NCI-H446 (cell line): ENCODE measurements around the gene SDCBP2.

Experiments used
- DNase-seq, 2 experiments: peaks; one replicate each; lab custom pipeline; 2025; lab: John Stamatoyannopoulos, UW

The SDCBP2 gene

DNA sequence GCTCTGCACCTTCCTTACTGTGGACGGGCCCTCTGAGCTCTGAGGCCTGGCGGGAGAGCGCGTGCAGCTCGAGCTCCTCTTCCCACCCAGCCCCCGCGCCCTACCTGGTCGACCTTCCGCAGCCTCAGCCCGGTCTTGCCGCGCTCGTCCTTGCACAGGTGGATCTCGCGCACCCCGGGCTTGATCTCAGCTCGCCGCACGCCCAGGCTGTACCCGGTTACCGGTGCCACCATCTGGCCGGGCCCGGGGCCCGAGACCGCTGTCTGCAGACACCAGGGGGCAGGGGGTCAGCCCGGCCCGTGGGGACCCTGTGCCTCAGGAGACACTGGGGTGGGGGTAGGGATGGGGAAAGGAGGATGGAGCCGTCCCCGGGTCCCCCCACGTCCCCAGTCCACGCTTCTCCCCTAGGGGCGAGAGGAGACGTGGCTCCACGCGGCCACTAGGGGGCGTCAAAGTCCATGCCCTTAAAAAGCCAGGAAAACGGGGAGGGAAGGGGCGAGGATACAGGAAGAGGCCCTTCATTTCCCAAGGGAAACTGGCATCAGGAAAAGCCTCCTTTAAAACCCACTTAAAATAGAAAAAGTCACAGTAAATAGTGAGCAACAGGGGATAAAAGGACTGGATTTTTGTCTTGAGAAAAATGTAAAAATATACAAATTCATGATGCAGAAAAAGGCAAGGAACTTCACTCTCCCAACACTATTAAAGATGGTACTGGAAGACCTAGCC is 15.5 kb downstream of the SDCBP2 start:
- peak; percentile 28 to 75 for DNase-seq

DNA sequence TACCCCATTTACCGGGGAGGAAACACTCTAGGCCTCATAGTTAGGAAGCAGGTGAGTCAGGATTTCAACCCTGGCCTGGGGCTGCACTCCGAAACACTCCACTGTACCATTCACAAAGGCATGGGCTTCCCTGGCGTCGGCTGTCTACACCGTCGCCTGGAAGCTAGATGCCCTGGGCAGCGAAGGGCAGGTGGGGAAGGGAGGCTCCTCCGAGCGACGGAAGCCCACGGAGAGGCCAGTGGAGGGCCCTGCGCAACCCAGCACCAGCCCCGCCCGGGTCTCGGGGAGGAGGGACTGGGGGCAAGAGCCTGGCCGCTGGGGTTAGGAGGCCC is 16.1 kb downstream of the SDCBP2 start:
- no peak for DNase-seq

DNA sequence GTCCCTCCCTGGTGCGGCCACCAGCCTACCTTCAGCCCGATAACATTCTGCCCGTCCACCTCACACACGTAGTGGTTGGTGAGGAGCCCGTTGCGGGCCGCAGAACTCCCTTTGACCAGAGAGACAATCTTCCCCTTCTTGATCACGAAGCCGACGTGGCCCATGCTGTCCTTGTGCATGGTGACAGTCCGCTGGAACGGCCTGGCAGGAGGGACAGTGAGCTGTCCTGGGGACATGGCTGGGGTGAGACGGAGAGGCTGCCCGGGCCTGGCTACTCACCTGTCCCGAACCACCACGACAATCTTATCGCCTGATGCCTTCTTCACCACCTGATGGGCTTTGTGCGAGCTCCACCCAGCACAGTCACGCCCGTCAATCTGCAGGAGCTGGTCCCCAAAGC is 16.6 kb downstream of the SDCBP2 start:
- DNase-seq, result no peak

DNA sequence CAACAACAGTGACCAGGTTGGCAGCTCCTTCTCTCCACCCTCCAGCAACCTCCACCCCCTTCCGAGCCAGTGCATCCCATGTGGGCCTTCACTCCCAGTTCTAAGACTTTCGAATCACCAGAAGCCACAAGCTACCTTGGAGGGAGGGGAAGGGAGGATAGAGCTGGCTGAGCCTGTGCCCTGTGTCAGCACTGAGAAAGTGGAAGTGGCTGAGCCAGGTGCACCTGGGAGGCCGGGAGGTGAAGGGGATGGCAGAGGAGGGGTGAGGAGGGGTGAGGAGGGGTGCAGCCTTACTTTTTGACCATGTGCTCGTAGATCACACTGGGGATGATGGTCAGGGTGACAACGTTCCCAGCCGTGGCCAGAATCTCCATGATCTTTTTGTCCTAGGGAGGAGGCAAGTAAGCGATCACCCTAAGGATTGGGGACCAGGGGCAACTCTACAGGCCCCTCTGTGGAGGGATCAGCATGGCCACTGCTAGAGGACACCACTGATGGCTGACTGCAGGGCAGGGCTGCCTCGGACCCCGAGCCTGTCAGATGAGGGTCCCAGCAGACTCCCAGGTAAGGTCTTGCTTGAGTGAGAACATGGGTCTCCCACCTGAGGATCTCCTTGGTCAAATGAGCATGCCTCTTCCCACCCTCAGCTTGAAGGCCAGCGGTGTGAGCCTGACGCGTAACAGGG is 18.3 kb downstream of the SDCBP2 start:
- no peak for DNase-seq

DNA sequence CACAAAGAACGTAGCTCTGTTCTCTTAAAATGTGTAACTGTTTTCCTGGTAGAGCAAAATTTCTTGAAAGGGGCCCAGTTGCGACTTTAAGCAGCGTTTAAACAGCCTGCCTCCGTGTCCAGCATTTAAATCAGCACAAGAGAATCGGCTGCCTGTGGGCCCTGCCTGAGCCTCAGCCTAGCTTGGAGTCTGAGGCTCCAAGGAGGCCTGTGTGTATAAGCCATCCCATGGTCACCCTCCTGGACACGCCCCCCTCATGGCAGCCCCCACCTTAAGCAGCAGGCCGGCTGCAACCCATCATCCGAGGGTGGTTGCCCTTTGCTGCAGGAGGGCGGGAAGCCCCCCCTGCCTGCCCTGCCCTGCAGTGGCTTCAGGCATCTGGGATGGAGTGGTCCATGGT is 18.9 kb downstream of the SDCBP2 start:
- DNase-seq, result no peak

DNA sequence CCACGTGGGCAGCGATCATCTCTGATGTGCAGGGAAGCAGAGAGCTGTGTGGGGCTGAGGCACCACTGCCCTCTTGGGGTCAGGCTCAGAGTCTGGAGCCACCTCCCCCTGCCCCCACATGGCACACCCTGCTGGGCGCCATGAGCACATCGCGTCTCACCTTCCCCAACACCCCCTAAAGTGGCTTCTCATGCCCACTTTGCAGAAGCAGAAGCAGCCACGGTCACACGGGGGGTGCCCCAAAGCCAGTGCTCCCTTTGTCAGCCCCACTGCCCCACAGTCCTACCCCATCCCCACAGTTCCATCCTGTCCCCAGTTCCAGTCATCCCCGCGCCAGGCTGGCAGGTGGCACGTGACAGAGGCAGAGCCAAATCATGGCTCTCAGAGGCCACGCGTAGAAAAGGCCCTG is 19.5 kb downstream of the SDCBP2 start:
- no peak for DNase-seq

DNA sequence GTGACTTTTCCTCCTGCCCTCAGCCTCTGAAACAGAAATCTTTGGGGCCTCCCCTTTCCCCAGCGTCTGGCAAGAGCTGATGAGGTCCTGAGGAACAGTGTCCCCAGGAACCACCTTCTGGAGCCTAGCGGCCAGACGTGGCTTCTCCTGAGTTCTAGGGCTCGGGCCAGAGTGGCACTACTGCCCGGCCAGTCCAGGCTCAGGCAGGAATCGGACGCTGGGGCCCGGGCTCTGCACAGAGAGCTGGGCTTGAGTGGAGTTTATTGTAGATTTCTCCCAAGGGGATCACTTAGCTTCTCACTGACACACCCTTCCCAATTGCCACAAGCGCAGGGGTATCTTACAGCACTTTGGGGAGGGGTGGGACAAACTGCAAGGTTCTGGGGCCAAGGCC is 20.2 kb downstream of the SDCBP2 start:
- DNase-seq, result no peak

DNA sequence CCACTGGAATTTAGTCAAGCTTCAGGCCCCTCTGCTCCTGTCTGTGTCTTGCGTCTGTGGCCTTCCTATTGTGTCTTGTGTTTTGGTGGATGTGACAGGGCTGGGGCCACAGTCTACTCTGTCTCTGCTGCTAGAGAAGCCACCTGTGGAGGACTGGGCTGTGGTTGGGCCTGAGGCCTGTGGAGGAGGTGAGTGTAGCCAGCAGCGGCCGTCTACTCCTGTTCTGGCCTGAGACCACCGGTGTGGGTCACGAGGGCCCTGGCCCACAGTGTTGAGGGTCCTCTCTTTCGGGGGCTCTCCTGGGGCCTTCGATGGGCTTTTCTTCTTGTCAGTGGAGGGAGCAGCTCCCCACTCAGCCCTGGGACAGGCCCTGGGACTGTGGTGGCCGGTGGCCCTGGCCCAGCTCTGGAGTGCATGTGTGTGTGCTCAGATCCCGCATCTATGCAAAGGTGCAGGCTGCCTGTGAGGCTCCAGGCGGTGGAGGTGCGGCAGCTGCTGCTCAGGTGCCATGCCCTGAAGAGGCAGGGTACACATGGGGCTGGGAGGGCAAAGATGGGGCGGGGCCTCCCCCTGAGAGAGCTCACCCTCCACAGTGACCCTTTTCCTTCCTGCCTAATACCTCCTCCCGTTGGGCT is 20.8 kb downstream of the SDCBP2 start:
- DNase-seq, result no peak

DNA sequence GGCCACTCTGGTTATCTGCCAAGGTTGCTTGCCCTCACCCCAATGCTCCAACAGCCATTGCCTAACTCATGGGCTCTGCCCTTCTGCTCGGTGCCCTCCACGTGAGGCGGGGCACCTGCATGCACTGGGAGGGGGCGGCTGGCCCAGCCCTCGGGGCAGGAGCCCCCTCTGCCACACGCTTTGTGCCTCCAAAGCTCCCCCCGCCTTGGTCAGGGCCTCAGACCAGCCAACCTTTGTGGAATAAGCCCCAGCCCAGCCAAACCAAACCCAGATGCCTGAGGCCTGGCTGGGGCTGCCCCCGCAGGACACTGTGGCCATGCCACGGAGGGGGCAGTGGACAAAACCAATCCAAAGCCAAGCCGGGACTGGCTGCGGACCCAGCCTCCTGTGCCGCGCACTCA is 21.4 kb downstream of the SDCBP2 start:
- DNase-seq, result no peak

DNA sequence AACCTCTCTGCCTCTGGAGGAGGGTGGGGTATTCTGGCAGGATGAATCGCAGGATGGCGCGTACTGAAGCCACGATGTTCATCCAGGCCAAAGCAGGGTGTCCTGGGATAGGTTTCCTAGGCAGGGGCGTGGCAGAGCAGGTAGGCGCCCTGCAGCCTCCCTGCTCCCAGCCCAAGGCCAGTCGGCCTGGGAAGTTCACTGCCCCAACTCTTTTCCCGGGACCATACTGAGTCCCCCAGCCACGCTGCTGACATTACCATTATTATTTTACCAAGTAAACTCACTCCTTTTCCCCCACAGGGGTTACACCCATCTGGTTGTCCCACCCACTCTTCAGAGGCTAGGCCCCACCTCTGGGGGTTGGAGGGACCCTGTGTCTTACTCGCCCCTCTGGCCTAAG is 21.8 kb downstream of the SDCBP2 start:
- DNase-seq, result no peak

DNA sequence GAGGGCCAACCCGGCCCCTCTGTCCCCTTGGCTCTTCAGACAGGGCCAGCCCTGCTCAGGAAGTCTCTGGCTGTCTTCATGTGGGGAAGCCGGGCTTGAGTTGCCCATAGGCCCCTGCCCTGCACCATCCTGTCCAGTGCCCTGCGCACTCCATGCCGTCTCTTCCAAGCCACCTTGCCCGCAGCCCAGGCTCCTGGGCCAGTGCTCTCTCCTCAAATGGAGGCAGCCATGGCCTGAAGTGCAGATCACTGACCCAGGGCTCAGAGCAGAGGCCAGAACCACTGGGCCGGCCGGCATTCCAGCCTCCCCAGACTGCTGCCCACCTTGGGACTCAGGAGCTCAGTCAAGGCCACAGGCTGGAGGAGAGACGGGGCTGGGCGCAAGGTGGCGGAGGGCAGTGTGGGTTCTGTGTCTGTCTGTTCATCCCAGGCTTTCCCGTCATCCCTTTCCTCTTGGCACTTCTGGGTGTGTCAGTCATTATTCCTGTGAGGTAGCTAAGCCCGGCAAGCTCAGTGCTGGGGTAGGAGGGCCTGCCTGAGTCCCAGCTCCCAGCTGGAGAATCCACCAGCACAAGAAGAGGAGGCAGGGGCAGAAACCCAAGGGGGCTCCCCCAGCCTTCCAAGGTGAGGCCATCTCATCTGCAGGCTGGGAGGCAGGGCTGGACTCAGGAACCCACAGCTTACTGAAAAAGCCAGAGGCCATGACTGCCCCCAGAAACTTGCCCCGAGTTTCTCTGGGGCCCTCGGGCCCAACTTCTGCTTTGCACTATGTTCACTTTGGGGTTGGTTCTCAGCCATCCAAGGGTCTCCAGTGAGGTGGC is 22.4 kb downstream of the SDCBP2 start:
- no peak for DNase-seq

DNA sequence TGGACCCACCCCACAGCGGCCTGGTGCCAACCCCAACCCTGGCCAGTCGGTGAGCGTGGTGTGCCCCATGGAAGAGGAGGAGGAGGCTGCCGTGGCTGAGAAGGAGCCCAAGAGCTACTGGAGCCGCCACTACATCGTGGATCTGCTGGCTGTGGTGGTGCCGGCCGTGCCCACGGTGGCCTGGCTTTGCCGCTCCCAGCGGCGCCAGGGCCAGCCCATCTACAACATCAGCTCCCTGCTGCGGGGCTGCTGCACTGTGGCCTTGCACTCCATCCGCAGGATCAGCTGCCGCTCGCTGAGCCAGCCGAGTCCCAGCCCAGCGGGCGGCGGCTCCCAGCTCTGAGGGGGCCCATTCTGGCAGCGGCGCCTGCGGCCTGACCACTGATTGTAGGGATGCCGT is 23.2 kb downstream of the SDCBP2 start:
- no peak for DNase-seq

DNA sequence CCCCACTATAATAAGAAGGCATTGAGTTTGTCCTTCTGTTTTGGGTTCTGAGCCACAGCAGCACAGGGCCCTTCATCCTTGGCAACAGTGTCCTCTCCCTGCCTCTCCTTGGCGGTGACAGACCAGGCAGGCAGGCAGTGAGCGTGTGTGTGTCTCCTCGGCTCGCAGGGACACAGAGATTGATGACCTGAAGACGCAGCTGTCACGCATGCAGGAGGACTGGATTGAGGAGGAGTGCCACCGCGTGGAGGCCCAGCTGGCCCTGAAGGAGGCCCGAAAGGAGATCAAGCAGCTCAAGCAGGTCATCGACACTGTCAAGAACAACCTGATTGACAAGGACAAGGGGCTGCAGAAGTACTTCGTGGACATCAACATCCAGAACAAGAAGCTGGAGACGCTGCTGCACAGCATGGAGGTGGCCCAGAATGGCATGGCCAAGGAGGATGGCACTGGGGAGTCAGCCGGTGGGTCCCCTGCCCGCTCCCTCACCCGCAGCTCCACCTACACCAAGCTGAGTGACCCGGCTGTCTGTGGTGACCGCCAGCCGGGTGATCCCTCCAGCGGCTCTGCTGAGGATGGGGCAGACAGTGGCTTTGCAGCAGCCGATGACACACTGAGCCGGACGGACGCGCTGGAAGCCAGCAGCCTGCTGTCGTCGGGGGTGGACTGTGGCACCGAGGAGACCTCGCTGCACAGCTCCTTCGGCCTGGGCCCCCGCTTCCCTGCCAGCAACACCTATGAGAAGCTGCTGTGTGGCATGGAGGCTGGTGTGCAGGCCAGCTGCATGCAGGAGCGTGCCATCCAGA is 24.0 kb downstream of the SDCBP2 start:
- no peak for DNase-seq

DNA sequence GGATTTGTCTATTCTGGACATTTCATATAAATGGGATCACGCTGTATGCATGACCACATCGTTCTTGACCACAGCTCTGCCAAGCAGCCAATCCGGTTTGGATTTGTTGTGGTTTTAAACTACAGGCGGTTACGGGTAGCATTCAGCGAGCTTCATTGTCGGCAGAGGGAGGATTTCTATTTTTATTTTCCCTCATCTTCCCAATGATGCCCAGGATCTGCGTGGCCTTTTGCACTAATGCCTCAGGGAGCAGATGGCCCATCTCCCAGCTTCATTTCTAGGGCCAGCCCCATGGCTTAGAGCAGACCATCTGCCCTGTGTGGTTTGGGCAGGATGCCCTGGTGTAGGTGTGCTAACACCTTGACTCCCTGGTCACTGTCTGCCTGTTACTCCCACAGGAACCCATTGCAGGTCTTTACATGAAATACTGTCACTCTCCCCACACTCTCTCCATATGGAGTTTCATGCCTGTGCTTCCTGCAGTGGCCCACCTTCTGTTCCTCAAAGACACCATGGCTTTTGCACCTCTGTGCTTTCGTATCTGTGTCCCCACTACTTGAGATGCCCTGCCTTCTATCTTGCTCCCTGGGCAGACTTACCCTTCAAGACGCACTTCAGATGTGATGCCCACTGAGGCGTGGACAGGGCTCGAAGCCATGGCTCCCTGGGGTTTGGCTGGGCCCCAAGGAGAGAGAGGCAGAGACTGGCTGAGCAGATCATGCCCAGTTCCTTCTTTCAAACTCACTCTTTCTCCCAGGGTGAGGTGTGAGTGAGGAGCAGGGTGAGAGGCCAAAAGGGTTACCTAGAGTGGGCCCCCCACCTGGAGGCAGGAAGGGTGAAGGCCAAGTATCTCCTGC is 26.0 kb downstream of the SDCBP2 start:
- DNase-seq, result peak; percentile 14 to 19

DNA sequence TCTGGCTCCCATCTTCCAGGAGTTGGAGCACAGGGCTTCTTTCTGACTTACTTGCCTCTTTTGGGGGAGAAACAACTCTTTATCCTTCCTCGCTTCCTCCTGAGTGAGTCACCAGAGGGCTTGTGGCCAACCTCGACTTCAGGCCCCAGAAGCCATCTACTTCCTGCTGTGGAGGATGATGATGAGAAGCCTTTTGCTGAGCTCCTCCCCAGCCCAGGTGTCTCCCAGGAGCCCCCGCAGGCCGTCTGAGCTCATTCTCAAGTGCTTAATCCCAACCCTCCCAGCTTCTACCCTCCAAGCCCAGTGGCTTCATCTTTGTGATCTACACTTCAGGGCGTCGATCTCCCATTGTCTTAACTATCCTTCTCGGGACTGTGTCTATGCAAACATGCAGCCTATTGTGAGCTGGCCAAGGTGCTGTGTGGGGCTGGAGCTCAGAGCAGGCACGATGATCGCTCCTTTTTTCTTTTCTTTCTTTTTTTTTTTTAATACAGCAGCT is 27.9 kb downstream of the SDCBP2 start:
- DNase-seq, result no peak

DNA sequence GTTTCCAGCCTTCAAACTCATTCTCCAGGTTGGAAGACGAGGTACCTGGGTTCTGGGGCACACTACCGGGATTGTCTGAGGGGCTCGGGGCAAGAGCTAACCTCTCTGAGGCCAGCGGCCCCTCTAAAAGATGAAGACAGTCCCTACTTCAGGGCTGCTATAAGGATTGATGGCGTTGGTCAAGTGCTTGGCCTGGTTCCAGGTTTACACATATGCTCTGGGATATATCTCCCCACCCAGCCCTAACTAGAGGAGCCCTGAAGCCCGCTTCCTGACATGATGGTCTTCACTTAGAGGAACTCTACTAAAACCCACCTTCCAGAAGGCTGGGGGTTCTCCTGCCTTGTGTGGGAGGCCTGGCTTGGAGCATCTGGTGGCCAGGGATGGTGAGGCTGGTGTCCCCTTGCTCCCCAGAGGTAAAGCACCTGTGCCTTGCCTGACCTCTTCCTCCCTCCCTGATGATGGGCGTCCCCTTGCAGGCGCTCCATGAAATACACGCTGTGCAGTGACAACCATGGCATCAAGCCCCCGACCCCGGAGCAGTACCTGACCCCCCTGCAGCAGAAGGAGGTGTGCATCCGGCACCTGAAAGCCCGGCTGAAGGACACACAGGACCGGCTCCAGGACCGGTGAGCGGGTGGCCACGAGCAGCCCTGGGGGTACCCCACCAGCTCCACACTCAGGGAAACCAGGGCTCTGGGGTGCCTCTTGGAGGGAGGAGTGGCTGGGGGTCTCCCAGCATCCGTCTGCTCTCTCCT is 28.7 kb downstream of the SDCBP2 start:
- no peak for DNase-seq

DNA sequence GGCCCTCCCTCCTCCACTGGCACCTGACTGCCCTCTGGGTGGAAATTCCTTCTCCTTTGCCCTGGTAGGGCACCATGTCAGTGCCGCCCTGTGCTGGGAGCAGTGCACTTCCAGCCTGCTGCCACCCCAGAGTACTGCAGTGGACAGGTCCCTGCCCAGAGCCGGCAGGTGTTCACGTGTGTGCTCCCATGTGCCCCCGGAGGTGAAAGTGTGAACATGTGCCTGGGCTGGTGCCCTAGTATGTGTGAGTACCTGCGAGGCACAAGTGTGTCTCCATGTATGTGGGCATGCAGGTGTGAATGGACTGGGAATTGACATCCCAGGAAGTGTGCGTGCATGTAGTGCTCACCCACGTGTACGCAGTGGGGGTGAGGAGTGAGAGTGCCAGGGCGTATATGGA is 29.4 kb downstream of the SDCBP2 start:
- DNase-seq, result no peak

DNA sequence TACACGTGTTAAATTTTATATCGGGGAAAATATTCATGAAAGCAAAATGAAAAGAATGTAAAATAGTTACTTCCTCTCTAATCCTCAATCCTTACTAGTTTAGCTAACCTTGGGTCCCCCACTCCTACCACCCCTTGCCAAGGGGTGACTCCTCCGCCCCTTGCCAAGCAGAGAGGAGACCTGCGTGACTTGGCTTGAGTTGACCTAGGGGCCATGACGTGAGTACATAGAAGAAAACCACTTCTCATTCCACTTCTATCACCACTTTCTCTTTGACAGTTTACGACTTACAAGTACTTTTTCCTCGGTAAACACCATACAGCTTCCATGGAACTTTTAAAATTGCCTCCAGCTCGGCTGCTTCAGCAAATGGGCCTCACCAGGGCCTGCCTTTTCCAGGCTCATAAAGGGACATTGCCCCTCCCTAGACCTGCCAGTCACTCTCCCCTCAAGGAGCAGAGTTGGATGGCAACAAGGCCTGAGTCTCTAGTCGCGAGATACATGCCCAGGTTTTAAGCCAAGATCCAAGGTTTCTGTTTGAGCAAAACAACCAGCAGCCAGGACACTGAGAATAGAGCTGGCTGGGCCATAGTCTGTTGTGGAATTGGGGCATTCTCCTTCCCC is 29.9 kb downstream of the SDCBP2 start:
- DNase-seq, result no peak

DNA sequence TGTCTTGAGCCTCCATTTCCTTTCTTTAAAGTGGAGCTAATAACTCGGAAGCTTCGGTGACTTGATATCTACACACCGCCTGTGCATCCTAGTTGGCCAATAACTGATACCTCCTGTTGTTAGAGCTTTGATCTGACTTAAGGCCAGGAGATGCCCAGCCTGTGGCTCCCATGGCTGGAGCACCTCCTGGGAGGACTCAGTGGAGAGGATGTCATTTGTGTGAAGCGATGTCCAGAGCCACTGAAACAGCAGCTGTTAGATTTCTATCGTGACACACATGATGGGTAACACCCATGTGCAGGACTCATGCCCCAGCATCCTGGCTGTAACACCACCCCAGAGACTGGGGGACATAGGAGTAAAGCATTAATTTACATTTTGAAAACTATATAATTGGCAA is 30.8 kb downstream of the SDCBP2 start:
- DNase-seq, result no peak
